HepG2 (cell line): ENCODE data around the gene NPDC1. TPM values are rescaled to one million over a fixed set of nuclear protein-coding genes. Genes with fewer than 3 reads are reported as not detected.

Source experiments
- ARHGAP35 ChIP-seq: sonication (generic); formaldehyde crosslinking; IDR thresholded peaks from 2 replicates; pipeline ENCODE4 v1.9.0; 2022; ENCODE audit warnings: mild to moderate bottlenecking, inconsistent platforms, moderate library complexity, missing genetic modification reagents, borderline replicate concordance
- JUN ChIP-seq: sonication (generic); formaldehyde crosslinking; IDR thresholded peaks from 2 replicates; pipeline ENCODE4 v1.4.0; 2020; ENCODE audit warnings: mild to moderate bottlenecking, missing genetic modification reagents
- KDM2A ChIP-seq: sonication (generic); formaldehyde crosslinking; IDR thresholded peaks from 2 replicates; pipeline ENCODE4 v1.4.0; 2020; ENCODE audit warnings: low read depth, missing genetic modification reagents, borderline replicate concordance
- RFX3 ChIP-seq: IDR thresholded peaks from 2 replicates; pipeline ENCODE4 v1.6.1; 2016; ENCODE audit warnings: missing biosample characterization, missing genetic modification reagents
- RNF2 ChIP-seq: fragments of 450-650 bp; conservative IDR thresholded peaks from 2 replicates; pipeline ENCODE4 v1.6.1; 2016; ENCODE audit warnings: low read depth
- SCMH1 ChIP-seq: sonication (generic); formaldehyde crosslinking; IDR thresholded peaks from 2 replicates; pipeline ENCODE4 v1.9.0; 2021; ENCODE audit warnings: missing genetic modification reagents, mild to moderate bottlenecking, borderline replicate concordance
- TOE1 ChIP-seq: sonication (generic); formaldehyde crosslinking; IDR thresholded peaks from 2 replicates; pipeline ENCODE4 v1.4.0; 2020; ENCODE audit warnings: mild to moderate bottlenecking, missing genetic modification reagents
- ZNF230 ChIP-seq: sonication (generic); formaldehyde crosslinking; IDR thresholded peaks from 2 replicates; pipeline ENCODE4 v1.4.0; 2020; ENCODE audit warnings: mild to moderate bottlenecking, missing genetic modification reagents
- ZNF432 ChIP-seq: sonication (generic); formaldehyde crosslinking; IDR thresholded peaks from 2 replicates; pipeline ENCODE4 v1.5.0; 2020; ENCODE audit warnings: missing genetic modification reagents, mild to moderate bottlenecking, borderline replicate concordance
- ZNF570 ChIP-seq: sonication (generic); formaldehyde crosslinking; IDR thresholded peaks from 2 replicates; pipeline ENCODE4 v1.4.0; 2020; ENCODE audit warnings: mild to moderate bottlenecking, missing genetic modification reagents, borderline replicate concordance
- polyA plus RNA-seq, 8 experiments: library from polyadenylated mRNA; depleted of rRNA in 3 of 8; stranded (reverse) in 7 of 8; unstranded in 1 of 8; fragments of >200 nt; fragmentation: Illumina TruSeq in 4 of 8; extraction: Trizol in 4 of 8; gene quantifications; 2 replicates each; pipeline versions ENCODE4 v1.2.1 to v1.2.3, GENCODE V29; 2011 to 2016; ENCODE audit warnings: low read depth in 4 of 8, missing spikeins in 1 of 8, mixed read lengths in 1 of 8; ENCODE audit not compliant: insufficient read depth in 1 of 8
- total RNA-seq, 5 experiments: library from RNA; depleted of rRNA; stranded (reverse); fragments of >200 nt; fragmentation: Illumina TruSeq; extraction: Trizol; gene quantifications; 2 replicates each; pipeline ENCODE4 v1.2.3, GENCODE V29; 2016; ENCODE audit warnings: low read depth in 1 of 5
- TF ChIP-seq, protein P1 (sequence below): sonication (generic); formaldehyde crosslinking; IDR thresholded peaks from 2 replicates; pipeline ENCODE4 v1.4.0; 2020; ENCODE audit warnings: missing genetic modification reagents, mild to moderate bottlenecking, borderline replicate concordance
- TF ChIP-seq, protein P2 (sequence below): sonication (generic); formaldehyde crosslinking; IDR thresholded peaks from 2 replicates; pipeline ENCODE4 v1.8.0; 2022; ENCODE audit warnings: mild to moderate bottlenecking, missing genetic modification reagents
- TF ChIP-seq, protein P3 (sequence below): sonication (generic); formaldehyde crosslinking; IDR thresholded peaks from 2 replicates; pipeline ENCODE4 v1.8.0; 2022; ENCODE audit warnings: missing genetic modification reagents, mild to moderate bottlenecking, inconsistent platforms, borderline replicate concordance
- TF ChIP-seq, protein P4 (sequence below): sonication (generic); formaldehyde crosslinking; IDR thresholded peaks from 2 replicates; pipeline ENCODE4 v1.5.1; 2020; ENCODE audit warnings: missing genetic modification reagents, mild to moderate bottlenecking, borderline replicate concordance
- TF ChIP-seq, protein P5 (sequence below): sonication (generic); formaldehyde crosslinking; IDR thresholded peaks from 2 replicates; pipeline ENCODE4 v1.5.1; 2020; ENCODE audit warnings: missing genetic modification reagents, mild to moderate bottlenecking, borderline replicate concordance
- TF ChIP-seq, protein P6 (sequence below): sonication (generic); formaldehyde crosslinking; IDR thresholded peaks from 2 replicates; pipeline ENCODE4 v1.5.1; 2020; ENCODE audit warnings: missing genetic modification reagents, mild to moderate bottlenecking, borderline replicate concordance

The NPDC1 gene
- total and polyA plus RNA-seq, 2 of the 13 experiments (the other 11 are each of a cell fraction or from before 2014, with no cell fraction given): 0.84 to 5.4 TPM

DNA sequence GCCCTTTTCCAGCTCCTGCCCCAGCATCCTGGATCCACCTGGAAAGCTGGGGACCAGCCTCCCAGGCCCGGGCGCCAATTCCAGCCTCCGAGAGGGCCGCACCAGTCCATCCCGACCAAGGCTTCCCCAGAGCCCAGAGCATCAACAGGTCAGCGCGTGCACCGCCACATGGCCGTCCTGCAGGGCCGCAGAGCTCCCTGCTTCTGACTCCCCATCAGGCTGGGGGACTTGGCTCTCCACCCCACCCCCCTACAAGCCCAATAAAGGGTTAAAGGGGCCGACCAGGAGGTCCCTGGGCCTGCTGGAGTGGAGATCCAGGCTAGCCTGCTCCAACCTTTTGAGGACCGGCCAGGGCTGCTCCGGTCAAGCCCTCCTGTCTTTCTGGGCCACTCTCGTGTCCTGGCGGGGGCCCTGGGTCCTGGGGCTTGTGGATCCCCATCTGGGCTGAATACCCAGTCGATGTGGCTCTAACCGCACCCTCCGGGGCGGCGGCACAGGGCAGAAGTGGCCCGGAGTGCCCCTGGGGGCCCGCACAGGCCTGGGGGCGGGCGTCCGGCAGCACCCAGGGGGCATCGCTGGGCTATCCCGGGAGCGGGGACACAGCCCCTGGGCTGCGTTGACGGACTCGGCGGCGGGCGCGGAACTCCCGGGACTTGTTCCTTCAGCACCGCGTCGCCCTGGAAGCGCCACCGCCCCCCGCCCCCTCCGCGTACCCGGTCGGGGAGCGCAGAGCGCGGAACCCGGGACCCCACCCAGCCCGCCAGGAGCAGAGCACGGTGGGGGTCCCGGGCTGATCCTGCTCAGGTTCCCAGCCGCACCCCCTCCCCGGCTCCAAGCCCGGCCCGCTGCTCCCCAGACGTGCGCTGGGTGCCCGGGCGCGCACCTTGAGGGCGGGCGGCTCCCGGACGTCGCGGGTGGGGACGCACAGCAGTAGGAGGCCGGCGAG, 7.3 kb upstream of the NPDC1 start (continued):
- TF ChIP-seq, protein P1, sequence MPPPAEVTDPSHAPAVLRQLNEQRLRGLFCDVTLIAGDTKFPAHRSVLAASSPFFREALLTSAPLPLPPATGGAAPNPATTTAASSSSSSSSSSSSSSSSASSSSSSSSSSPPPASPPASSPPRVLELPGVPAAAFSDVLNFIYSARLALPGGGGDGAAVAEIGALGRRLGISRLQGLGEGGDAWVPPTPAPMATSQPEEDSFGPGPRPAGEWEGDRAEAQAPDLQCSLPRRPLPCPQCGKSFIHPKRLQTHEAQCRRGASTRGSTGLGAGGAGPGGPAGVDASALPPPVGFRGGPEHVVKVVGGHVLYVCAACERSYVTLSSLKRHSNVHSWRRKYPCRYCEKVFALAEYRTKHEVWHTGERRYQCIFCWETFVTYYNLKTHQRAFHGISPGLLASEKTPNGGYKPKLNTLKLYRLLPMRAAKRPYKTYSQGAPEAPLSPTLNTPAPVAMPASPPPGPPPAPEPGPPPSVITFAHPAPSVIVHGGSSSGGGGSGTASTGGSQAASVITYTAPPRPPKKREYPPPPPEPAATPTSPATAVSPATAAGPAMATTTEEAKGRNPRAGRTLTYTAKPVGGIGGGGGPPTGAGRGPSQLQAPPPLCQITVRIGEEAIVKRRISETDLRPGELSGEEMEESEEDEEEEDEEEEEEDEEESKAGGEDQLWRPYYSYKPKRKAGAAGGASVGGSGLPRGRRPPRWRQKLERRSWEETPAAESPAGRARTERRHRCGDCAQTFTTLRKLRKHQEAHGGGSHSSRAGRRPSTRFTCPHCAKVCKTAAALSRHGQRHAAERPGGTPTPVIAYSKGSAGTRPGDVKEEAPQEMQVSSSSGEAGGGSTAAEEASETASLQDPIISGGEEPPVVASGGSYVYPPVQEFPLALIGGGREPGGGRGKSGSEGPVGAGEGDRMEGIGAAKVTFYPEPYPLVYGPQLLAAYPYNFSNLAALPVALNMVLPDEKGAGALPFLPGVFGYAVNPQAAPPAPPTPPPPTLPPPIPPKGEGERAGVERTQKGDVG (CRISPR knock-in tag): 0 out of 2 replicates have a peak, but pooled peaks have one; percentile 44
- TF ChIP-seq KDM2A (CRISPR knock-in tag): peak; percentile 40; the same call in 1 of the 2 replicates
- no peak for TF ChIP-seq ZNF432 (CRISPR knock-in tag)
- no peak for TF ChIP-seq TOE1 (CRISPR knock-in tag)
- TF ChIP-seq ARHGAP35 (CRISPR knock-in tag): no peak; the same call in 1 of the 2 replicates
- TF ChIP-seq, protein P2, sequence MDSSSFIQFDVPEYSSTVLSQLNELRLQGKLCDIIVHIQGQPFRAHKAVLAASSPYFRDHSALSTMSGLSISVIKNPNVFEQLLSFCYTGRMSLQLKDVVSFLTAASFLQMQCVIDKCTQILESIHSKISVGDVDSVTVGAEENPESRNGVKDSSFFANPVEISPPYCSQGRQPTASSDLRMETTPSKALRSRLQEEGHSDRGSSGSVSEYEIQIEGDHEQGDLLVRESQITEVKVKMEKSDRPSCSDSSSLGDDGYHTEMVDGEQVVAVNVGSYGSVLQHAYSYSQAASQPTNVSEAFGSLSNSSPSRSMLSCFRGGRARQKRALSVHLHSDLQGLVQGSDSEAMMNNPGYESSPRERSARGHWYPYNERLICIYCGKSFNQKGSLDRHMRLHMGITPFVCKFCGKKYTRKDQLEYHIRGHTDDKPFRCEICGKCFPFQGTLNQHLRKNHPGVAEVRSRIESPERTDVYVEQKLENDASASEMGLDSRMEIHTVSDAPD (CRISPR knock-in tag): no peak
- no peak for TF ChIP-seq RNF2
- TF ChIP-seq, protein P3, sequence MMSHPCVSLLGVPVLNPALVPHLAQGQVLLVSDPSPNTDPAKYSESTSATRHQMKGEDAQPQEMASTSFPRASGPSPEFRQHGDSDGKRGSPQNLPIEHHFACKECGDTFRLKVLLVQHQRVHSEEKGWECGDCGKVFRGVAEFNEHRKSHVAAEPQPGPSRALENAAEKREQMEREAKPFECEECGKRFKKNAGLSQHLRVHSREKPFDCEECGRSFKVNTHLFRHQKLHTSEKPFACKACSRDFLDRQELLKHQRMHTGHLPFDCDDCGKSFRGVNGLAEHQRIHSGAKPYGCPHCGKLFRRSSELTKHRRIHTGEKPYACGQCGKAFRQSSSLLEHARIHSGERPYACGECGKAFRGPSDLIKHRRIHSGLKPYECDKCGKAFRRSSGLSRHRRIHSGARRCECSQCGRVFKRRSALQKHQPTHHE (CRISPR knock-in tag): no peak
- TF ChIP-seq SCMH1 (CRISPR knock-in tag): no peak
- TF ChIP-seq, protein P4, sequence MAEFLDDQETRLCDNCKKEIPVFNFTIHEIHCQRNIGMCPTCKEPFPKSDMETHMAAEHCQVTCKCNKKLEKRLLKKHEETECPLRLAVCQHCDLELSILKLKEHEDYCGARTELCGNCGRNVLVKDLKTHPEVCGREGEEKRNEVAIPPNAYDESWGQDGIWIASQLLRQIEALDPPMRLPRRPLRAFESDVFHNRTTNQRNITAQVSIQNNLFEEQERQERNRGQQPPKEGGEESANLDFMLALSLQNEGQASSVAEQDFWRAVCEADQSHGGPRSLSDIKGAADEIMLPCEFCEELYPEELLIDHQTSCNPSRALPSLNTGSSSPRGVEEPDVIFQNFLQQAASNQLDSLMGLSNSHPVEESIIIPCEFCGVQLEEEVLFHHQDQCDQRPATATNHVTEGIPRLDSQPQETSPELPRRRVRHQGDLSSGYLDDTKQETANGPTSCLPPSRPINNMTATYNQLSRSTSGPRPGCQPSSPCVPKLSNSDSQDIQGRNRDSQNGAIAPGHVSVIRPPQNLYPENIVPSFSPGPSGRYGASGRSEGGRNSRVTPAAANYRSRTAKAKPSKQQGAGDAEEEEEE (CRISPR knock-in tag): no peak
- TF ChIP-seq, protein P5, sequence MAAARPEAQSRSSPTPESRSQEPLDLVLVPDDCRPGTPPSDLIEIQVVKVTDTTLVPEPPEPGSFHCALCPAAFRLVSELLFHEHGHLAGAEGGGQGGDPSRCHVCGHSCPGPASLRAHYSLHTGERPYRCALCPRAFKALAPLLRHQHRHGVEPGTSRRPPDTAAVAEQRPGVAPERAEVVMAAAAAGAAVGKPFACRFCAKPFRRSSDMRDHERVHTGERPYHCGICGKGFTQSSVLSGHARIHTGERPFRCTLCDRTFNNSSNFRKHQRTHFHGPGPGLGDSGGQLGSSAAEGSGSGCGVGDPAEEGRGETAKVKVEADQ (CRISPR knock-in tag): no peak
- no peak for TF ChIP-seq ZNF230 (CRISPR knock-in tag)
- no peak for TF ChIP-seq JUN
- TF ChIP-seq, protein P6, sequence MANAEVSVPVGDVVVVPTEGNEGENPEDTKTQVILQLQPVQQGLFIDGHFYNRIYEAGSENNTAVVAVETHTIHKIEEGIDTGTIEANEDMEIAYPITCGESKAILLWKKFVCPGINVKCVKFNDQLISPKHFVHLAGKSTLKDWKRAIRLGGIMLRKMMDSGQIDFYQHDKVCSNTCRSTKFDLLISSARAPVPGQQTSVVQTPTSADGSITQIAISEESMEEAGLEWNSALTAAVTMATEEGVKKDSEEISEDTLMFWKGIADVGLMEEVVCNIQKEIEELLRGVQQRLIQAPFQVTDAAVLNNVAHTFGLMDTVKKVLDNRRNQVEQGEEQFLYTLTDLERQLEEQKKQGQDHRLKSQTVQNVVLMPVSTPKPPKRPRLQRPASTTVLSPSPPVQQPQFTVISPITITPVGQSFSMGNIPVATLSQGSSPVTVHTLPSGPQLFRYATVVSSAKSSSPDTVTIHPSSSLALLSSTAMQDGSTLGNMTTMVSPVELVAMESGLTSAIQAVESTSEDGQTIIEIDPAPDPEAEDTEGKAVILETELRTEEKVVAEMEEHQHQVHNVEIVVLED: no peak
- TF ChIP-seq RFX3 (CRISPR knock-in tag): no peak
- TF ChIP-seq ZNF570: no peak
